ENCODE data around the gene FES.
A peak's percentile ranks its signal among the peaks of the same experiment; 100 is the strongest.

FES gene

DNA sequence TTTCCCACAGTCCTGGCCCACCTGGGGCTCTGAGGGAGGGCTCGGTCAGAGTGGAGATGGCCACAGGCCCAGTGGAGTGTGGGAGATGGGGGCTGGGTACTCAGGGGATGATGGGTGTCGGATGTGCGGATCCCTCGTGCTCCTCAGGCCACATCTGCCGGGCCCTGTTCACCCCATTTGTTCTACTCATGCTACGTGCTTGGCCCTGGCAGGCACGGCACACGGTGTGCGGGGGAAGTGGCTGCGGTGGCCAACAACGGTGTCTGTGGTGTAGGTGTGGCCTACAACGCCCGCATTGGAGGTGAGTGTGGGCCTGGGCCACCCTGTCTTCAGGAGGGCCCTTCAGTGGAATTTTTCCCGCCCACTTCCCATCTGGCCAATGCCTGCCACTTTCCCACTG, 7.0 kb upstream of the FES start:
- no peak for DNase-seq

DNA sequence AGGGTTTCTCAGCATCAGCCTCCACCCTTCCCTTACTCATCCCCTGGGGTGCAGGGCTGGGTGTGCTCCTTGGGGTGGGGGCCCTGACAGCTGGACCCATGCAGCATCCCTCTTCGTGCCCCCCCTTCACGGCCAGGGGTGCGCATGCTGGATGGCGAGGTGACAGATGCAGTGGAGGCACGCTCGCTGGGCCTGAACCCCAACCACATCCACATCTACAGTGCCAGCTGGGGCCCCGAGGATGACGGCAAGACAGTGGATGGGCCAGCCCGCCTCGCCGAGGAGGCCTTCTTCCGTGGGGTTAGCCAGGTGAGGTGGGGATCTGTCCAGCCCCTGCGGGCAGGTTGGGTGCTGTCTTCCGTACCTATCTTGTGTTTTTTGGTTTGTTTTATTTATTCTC, 6.3 kb upstream of the FES start:
- no peak for DNase-seq

DNA sequence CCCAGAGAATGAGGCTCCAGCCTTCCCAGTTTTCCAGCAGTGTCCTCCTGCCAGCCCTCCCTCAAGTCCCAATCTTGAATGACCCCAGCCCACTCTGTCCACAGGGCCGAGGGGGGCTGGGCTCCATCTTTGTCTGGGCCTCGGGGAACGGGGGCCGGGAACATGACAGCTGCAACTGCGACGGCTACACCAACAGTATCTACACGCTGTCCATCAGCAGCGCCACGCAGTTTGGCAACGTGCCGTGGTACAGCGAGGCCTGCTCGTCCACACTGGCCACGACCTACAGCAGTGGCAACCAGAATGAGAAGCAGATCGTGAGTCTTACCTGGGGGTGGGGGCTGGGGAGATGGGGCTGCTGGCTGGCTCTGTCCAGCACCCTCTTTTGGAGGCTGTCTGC, 5.6 kb upstream of the FES start:
- no peak for DNase-seq

DNA sequence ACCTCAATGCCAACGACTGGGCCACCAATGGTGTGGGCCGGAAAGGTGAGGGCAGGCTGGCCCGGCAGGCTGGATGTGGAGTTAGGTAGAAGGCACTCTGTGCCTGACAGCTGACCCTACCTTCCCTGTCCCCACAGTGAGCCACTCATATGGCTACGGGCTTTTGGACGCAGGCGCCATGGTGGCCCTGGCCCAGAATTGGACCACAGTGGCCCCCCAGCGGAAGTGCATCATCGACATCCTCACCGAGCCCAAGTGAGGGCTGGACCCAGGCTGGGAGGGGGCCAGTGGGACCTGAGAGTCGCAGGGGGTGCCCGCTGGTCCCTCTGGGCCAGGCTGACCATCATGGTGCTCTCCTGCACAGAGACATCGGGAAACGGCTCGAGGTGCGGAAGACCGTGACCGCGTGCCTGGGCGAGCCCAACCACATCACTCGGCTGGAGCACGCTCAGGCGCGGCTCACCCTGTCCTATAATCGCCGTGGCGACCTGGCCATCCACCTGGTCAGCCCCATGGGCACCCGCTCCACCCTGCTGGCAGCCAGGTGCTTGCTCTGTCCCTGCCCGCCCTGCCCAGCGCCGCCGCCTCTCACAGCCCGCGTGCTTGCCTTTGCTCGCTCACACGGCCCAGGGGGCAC, 4.5 kb upstream of the FES start:
- no peak for DNase-seq

DNA sequence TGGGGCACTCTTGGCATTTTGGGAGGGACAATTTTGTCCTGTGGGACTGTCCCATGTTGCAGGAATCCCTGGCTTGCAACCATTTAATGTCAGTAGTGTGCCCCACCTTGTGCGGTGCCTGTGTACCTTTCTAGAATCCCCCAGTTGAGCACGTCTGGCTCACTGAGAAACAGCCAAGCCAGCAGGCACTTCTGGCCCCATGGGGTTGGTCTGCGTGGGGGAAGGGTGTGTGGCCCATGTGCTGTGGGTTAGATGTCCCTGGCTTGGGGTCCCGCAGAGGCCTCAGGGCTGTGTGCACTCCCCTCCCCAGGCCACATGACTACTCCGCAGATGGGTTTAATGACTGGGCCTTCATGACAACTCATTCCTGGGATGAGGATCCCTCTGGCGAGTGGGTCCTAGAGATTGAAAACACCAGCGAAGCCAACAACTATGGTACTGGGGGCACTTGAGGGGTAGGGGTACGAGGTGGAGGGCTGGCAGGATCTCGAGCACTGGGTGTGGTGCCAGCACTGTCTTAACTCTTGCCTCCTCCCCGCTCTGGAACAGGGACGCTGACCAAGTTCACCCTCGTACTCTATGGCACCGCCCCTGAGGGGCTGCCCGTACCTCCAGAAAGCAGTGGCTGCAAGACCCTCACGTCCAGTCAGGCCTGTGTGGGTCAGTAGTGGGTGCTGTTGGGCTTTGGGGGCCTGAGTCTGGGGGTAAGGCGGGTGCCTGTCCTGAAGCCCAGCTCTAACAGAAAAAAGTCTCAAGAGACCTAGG, 3.7 kb upstream of the FES start:
- DNase-seq, result no peak

DNA sequence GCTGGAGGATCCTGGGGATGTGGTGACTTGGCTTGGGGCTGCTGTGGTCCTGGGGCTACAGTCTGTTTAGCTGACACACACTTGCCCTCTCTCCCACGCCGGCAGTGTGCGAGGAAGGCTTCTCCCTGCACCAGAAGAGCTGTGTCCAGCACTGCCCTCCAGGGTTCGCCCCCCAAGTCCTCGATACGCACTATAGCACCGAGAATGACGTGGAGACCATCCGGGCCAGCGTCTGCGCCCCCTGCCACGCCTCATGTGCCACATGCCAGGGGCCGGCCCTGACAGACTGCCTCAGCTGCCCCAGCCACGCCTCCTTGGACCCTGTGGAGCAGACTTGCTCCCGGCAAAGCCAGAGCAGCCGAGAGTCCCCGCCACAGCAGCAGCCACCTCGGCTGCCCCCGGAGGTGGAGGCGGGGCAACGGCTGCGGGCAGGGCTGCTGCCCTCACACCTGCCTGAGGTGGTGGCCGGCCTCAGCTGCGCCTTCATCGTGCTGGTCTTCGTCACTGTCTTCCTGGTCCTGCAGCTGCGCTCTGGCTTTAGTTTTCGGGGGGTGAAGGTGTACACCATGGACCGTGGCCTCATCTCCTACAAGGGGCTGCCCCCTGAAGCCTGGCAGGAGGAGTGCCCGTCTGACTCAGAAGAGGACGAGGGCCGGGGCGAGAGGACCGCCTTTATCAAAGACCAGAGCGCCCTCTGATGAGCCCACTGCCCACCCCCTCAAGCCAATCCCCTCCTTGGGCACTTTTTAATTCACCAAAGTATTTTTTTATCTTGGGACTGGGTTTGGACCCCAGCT, 2.9 kb upstream of the FES start:
- no peak for DNase-seq

DNA sequence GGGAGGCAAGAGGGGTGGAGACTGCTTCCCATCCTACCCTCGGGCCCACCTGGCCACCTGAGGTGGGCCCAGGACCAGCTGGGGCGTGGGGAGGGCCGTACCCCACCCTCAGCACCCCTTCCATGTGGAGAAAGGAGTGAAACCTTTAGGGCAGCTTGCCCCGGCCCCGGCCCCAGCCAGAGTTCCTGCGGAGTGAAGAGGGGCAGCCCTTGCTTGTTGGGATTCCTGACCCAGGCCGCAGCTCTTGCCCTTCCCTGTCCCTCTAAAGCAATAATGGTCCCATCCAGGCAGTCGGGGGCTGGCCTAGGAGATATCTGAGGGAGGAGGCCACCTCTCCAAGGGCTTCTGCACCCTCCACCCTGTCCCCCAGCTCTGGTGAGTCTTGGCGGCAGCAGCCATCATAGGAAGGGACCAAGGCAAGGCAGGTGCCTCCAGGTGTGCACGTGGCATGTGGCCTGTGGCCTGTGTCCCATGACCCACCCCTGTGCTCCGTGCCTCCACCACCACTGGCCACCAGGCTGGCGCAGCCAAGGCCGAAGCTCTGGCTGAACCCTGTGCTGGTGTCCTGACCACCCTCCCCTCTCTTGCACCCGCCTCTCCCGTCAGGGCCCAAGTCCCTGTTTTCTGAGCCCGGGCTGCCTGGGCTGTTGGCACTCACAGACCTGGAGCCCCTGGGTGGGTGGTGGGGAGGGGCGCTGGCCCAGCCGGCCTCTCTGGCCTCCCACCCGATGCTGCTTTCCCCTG, 2.2 kb upstream of the FES start:
- no peak for DNase-seq

DNA sequence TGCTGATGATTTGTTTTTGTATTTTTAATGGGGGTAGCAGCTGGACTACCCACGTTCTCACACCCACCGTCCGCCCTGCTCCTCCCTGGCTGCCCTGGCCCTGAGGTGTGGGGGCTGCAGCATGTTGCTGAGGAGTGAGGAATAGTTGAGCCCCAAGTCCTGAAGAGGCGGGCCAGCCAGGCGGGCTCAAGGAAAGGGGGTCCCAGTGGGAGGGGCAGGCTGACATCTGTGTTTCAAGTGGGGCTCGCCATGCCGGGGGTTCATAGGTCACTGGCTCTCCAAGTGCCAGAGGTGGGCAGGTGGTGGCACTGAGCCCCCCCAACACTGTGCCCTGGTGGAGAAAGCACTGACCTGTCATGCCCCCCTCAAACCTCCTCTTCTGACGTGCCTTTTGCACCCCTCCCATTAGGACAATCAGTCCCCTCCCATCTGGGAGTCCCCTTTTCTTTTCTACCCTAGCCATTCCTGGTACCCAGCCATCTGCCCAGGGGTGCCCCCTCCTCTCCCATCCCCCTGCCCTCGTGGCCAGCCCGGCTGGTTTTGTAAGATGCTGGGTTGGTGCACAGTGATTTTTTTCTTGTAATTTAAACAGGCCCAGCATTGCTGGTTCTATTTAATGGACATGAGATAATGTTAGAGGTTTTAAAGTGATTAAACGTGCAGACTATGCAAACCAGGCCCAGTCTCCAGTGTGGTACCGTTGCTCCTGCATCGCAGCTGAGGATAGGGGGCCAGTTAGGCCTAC, 1.4 kb upstream of the FES start:
- no peak for DNase-seq

DNA sequence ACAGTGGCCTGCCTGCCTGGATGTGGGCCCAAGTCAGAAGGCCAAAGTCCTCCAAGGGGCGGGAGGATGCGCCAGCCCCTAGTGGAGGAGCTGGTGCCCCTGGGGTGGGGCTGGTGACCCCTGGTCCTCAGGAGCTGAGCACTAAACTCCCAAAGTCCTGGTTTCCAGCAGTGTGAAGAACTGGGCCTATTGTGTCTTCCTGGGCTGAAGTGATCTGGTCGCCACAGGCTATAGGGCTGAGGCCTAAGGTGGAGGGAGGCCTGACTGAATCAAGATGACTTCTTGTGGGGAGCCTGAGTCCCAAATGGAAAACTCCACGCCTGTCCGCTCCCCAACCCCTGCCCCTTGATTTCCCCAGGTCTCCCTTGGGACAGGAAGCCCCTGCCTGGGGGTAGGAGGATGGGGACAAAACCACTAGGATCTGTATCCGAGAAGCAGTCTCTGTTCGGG, 753 bp upstream of the FES start:
- no peak for DNase-seq

DNA sequence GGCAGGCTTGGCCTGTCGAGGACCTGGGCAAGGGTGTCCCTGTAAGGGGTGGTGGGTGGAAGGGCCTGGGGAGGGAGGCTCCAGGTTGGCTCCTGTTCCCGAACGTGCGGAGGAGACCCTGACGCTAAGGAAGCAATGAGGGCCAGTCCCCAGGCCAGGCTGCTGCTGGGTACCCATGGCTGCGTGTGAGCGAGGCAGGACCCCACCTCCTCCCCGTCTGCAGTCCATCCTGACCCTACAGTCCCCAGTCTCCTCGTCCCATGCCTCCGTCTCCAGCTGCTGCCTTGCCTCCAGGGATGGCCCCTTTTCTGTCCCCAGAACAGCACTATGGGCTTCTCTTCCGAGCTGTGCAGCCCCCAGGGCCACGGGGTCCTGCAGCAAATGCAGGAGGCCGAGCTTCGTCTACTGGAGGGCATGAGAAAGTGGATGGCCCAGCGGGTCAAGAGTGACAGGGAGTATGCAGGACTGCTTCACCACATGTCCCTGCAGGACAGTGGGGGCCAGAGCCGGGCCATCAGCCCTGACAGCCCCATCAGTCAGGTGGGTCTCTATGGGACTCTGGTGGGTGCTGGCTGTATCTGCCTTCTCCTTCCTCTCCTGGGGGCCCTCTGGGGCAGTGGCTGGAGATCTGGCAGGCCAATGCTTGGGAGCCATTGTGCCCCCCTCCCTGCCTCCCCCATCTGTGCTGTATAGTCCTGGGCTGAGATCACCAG, 571 bp downstream of the FES start:
- DNase-seq, result no peak

DNA sequence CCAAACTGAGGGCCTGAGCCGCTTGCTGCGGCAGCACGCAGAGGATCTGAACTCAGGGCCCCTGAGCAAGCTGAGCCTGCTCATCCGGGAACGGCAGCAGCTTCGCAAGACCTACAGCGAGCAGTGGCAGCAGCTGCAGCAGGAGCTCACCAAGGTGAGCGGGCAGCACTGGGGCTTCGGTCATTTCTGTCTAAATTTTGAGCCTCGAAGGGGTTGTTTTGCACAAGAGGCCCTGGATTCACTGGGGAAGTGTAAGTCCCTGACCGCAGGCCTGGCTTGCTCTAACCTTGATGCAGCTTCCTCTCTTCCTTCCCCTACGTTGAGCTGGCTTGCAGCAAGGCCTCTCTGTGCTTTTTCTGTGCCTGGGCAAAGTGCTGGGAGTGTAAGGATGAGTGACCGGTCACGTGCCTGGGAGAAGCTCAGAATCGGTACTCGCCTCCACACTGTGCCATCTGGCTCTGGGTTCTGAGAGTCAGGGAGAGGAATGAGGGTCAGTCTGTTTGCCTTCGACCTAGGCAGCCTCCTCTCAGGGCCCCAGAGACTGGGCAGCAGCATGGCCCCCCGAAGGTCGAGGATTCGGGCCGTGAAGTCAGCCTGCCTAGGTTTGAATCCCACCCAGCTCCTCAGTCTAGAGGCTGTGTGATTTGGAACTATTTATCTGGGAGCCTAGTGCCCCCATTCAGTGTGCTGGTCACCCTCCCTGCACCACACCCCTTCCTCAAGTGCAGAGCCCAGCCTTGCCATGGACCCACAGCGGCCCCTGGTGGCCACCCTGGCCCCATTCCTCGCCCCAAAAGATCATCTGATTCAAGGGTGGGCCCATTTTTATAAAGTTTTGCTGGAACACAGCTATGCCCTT, 1.4 kb downstream of the FES start:
- peak; percentile 52 to 79 (median 67) for DNase-seq

DNA sequence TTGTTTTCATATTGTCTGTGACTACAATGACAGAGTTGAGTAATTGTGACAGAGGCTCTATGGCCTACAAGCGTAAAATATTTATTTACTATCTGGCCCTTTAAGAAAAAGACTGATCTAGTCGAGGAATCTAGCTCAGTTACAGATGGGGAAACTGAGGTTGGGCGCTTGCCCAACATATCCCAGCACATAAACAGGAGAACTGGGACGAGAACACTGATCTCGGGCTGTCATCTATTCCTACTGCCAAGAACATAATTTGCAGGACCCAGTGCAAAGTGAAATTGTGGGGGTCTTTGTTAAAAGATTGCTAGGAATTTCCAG, 1.9 kb downstream of the FES start:
- no peak for DNase-seq

DNA sequence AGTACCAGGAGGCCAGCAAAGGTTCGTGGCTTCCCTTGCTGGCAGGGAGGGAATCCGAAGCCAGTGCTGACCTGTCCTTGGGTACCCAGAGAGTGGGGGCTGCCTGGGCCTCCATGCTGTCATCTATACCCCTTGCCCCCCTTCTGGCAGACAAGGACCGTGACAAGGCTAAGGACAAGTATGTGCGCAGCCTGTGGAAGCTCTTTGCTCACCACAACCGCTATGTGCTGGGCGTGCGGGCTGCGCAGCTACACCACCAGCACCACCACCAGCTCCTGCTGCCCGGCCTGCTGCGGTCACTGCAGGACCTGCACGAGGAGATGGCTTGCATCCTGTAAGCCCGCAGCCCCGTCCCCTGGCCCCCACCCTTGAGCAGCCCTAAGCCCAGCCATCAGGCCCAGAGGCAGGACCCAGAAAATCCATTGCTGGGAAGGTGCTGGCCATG, 2.8 kb downstream of the FES start:
- DNase-seq, result no peak

DNA sequence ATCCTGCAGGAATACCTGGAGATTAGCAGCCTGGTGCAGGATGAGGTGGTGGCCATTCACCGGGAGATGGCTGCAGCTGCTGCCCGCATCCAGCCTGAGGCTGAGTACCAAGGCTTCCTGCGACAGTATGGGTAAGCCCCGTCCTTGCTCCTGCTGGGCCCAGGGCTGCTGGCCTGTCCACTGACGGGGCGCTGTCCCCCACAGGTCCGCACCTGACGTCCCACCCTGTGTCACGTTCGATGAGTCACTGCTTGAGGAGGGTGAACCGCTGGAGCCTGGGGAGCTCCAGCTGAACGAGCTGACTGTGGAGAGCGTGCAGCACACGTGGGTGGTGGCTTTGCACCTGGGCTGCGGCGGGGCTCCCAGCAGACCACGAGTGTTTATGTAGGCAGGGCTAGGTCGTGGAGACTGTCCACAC, 5.0 kb downstream of the FES start:
- no peak for DNase-seq

DNA sequence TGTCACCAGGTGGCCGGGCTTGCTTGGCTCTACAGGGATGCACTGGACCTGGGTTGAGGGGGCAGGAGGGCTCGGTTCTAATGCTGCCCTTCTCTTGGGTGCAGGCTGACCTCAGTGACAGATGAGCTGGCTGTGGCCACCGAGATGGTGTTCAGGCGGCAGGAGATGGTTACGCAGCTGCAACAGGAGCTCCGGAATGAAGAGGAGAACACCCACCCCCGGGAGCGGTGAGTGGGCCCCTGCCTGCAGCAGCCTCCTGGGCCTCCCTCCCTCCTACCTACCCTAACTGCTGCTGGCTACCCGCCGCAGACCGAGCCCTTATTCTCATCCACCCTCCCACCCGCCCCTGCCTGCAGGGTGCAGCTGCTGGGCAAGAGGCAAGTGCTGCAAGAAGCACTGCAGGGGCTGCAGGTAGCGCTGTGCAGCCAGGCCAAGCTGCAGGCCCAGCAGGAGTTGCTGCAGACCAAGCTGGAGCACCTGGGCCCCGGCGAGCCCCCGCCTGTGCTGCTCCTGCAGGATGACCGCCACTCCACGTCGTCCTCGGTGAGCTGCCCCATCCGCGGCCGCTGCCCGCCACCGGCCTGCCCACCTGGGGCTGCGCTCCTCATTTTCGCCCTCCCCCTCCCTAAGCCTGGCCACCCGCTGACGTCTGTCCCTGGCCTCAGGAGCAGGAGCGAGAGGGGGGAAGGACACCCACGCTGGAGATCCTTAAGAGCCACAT, 5.6 kb downstream of the FES start:
- DNase-seq, result no peak

DNA sequence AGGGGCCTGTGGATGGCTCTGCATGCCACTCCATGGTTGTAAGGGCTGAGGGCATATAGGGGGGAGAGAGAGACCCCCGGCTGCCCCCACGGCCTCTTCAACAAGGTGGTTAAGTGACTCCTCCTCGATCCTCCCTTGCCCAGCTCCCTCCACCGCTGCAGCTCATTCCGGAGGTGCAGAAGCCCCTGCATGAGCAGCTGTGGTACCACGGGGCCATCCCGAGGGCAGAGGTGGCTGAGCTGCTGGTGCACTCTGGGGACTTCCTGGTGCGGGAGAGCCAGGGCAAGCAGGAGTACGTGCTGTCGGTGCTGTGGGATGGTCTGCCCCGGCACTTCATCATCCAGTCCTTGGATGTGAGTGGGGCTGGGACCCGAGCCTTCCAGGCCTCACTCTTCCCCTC, 6.5 kb downstream of the FES start:
- DNase-seq, result no peak

DNA sequence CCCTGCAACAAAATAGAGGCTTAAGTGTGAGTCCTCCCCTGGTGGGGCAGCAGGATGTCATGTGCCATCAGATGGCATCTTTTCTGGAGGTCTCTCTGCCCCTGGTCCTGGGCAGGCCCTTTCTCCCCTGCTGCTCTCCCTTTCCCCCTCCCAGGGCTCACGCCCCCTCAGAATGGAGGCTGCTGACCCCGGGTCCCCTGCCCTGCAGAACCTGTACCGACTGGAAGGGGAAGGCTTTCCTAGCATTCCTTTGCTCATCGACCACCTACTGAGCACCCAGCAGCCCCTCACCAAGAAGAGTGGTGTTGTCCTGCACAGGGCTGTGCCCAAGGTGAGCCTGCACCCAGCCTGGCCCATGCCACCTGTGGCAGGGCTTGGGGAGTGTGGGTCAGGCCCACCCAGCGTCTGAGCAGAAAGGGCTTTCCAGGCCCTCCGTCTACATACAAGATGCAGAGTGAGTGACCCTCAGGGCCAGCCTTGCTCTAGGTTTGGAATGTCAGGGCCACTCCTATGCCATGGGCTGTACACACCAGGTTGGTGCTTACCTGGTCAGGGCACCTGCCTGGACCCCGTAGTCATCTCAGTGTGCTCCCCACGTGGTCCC, 7.1 kb downstream of the FES start:
- no peak for DNase-seq

DNA sequence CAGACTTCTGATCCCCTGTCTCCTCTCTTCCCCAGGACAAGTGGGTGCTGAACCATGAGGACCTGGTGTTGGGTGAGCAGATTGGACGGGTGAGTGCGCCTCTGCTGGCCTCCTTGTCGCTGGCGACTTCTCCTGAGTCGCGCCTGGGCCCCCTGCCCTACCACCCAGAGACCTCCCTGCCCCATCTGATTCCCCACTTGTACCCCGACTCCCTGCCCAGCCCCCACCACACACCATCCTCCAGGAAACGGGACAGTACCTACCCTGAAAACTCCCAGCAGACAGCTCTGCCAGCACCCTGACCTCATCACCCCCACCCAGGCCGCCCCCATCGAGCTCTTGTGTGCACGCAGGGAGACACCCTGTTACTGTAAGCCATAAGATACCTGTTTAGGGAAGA, 7.7 kb downstream of the FES start:
- no peak for DNase-seq

DNA sequence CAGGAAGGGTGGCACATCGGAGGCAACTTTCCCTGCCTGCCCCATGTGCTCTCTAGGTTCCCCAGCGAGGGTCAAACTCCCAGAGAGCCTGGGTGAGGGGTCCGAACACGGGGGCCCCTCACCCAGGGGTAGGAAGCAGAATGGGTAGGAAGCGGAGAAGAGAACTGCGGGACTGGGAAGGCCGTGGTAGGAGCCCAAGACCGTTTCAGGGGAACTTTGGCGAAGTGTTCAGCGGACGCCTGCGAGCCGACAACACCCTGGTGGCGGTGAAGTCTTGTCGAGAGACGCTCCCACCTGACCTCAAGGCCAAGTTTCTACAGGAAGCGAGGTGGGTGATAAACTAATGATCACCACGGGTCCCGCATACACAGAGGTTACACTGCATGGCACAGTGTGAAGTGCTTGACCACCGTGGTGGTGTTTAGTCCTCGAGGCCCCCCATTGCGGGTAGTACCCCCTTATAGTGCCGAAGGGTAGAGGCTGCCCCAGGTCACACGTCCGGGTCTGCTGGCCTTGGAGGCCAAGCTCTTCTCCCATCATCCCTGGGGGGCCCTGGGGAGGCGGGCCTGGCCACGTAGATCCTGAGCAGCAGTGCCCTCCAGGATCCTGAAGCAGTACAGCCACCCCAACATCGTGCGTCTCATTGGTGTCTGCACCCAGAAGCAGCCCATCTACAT, 8.3 kb downstream of the FES start:
- no peak for DNase-seq

All from T-helper 1 cell (primary cell).